ENCODE data around the gene RPRD1A.
"Not testable (repeated sequence)": the region's sequence is repeated elsewhere in the genome, so short reads cannot be mapped to it uniquely, and the experiment has no call there.

RPRD1A gene

GRCh38 chr18:36099311-36099710 lies 32.0 kb upstream of the RPRD1A start:
- no peak overlapping the region for H4K8ac ChIP-seq (ENCODE audit: low read depth, low read length)
- H3K79me1 ChIP-seq (ENCODE audit: low read length): no peaks in the 10 kb centered on the region
- no peaks in the 10 kb centered on the region for H3K79me2 ChIP-seq (ENCODE audit: control insufficient read depth, insufficient read depth, low read length)
- no peak overlapping the region for H4K5ac ChIP-seq (ENCODE audit: low read length)
- no peak for DNase-seq
- H3K56ac ChIP-seq (ENCODE audit: low read length): no peak overlapping the region
- H3K4ac ChIP-seq (ENCODE audit: low read depth, low read length): no peak overlapping the region
- no peaks in the 10 kb centered on the region for H3K27me3 ChIP-seq (ENCODE audit: insufficient read depth, low read length, poor library complexity)
- no peak overlapping the region for H2BK120ac ChIP-seq (ENCODE audit: low read depth, low read length)
- no peak overlapping the region for H3K27ac ChIP-seq (ENCODE audit: low read depth, low read length)
- H3K18ac ChIP-seq (ENCODE audit: low read length): no peak overlapping the region
- H2AK5ac ChIP-seq (ENCODE audit: low read length): no peak overlapping the region
- no peaks in the 10 kb centered on the region for H3K36me3 ChIP-seq (ENCODE audit: control insufficient read depth, insufficient read depth, low read length)
- H2BK5ac ChIP-seq (ENCODE audit: low read length): no peak overlapping the region
- H2BK15ac ChIP-seq (replicated peaks; ENCODE audit: low read depth): no peak overlapping the region
- H3K4me2 ChIP-seq (ENCODE audit: low read length): no peak overlapping the region
- no peaks in the 10 kb centered on the region for H3K4me1 ChIP-seq (ENCODE audit: control insufficient read depth, low read depth, low read length)
- H3K23ac ChIP-seq (ENCODE audit: low read length): no peak overlapping the region
- H3K4me3 ChIP-seq (ENCODE audit: low read length): no peak overlapping the region
- H3K9ac ChIP-seq (ENCODE audit: low read length): no peak overlapping the region

DNA sequence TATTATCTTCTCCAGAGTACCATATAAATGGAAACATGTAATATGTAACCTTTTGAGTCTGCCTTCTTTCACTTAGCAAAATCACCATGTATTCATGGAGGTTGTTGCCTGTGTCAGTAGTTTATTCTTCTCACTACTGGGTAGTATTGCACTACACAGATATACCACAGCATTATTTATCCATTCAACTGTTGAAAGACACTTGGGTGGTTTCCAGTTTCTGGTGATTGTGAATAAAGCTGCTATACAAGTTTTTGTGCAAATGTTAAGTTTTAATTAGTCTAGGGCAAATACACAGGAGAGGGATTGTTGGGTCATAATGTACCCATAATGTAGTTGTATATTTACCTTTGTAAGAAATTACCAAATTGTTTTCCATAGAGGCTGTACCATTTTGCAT lies 29.6 kb upstream of the RPRD1A start:
- DNase-seq: no peak
- Histone ChIP-seq H3K56ac (ENCODE audit: low read length) (no peak overlapping the region), H3K4me1 (ENCODE audit: control insufficient read depth, low read depth, low read length) (no peaks in the 10 kb centered on the region), H2BK5ac (ENCODE audit: low read length) (no peak overlapping the region), H3K23ac (ENCODE audit: low read length) (no peak overlapping the region), H3K4ac (ENCODE audit: low read depth, low read length) (no peak overlapping the region), H3K36me3 (ENCODE audit: control insufficient read depth, insufficient read depth, low read length) (no peaks in the 10 kb centered on the region), H3K27me3 (ENCODE audit: insufficient read depth, low read length, poor library complexity) (no peaks in the 10 kb centered on the region), H4K5ac (ENCODE audit: low read length) (no peak overlapping the region), H2BK15ac (replicated peaks; ENCODE audit: low read depth) (no peak overlapping the region), H3K9ac (ENCODE audit: low read length) (no peak overlapping the region), H4K8ac (ENCODE audit: low read depth, low read length) (no peak overlapping the region), H3K4me3 (ENCODE audit: low read length) (no peak overlapping the region), H3K27ac (ENCODE audit: low read depth, low read length) (no peak overlapping the region), H3K18ac (ENCODE audit: low read length) (no peak overlapping the region), H3K79me2 (ENCODE audit: control insufficient read depth, insufficient read depth, low read length) (no peaks in the 10 kb centered on the region), H2AK5ac (ENCODE audit: low read length) (no peak overlapping the region), H3K4me2 (ENCODE audit: low read length) (no peak overlapping the region), H3K79me1 (ENCODE audit: low read length) (no peaks in the 10 kb centered on the region), H2BK120ac (ENCODE audit: low read depth, low read length) (no peak overlapping the region)

DNA sequence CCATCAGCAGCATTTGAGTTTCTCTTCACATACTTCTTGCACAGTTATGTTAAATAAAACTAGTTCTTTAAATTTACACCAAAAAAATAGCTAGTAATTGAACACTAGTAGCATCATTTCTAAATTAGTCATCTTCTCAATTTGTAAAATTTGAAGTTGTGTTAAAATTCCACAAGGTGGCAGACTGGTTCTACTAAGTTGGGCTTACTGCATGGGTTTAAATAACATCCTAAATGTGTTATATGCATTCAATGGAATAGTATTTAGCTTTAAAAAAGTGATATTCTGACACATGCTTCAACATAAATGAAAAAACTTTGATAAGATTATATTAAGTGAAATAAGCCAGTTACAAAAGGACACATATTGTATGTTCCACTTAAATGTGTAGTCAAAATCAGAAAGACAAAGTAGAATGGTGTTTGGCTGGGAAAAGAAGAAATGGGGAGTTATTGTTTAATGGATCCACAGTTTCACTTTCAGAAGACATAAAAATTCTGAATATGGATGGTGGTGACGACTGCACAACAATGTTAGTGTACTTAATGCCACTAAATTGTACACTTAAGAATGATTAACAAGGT lies 28.7 kb upstream of the RPRD1A start:
- WGBS (ENCODE audit: extremely low coverage, insufficient coverage, low lambda C conversion rate): no CpG with 5 or more reads among the region's 1 CpG
- no peaks in the 10 kb centered on the region for H3K4me1 ChIP-seq (ENCODE audit: control insufficient read depth, low read depth, low read length)
- H3K36me3 ChIP-seq (ENCODE audit: control insufficient read depth, insufficient read depth, low read length): no peaks in the 10 kb centered on the region
- H3K79me1 ChIP-seq (ENCODE audit: low read length): no peaks in the 10 kb centered on the region
- H2BK120ac ChIP-seq (ENCODE audit: low read depth, low read length): no peak overlapping the region
- H3K79me2 ChIP-seq (ENCODE audit: control insufficient read depth, insufficient read depth, low read length): no peaks in the 10 kb centered on the region
- no peak overlapping the region for H3K4me3 ChIP-seq (ENCODE audit: low read length)
- H3K23ac ChIP-seq (ENCODE audit: low read length): no peak overlapping the region
- no peak overlapping the region for H3K9ac ChIP-seq (ENCODE audit: low read length)
- H3K27me3 ChIP-seq (ENCODE audit: insufficient read depth, low read length, poor library complexity): no peaks in the 10 kb centered on the region
- H4K5ac ChIP-seq (ENCODE audit: low read length): no peak overlapping the region
- no peak overlapping the region for H3K56ac ChIP-seq (ENCODE audit: low read length)
- no peak overlapping the region for H2AK5ac ChIP-seq (ENCODE audit: low read length)
- H4K8ac ChIP-seq (ENCODE audit: low read depth, low read length): no peak overlapping the region
- H3K4ac ChIP-seq (ENCODE audit: low read depth, low read length): no peak overlapping the region
- H3K27ac ChIP-seq (ENCODE audit: low read depth, low read length): no peak overlapping the region
- H2BK5ac ChIP-seq (ENCODE audit: low read length): no peak overlapping the region
- no peak overlapping the region for H3K4me2 ChIP-seq (ENCODE audit: low read length)
- peak; percentile 52 for DNase-seq
- no peak overlapping the region for H2BK15ac ChIP-seq (replicated peaks; ENCODE audit: low read depth)
- H3K18ac ChIP-seq (ENCODE audit: low read length): no peak overlapping the region

GRCh38 chr18:36094431-36094830 lies 27.1 kb upstream of the RPRD1A start:
- no peak for DNase-seq
- no peak overlapping the region for H2AK5ac ChIP-seq (ENCODE audit: low read length)
- H3K4me1 ChIP-seq (ENCODE audit: control insufficient read depth, low read depth, low read length): no peaks in the 10 kb centered on the region
- no peak overlapping the region for H2BK120ac ChIP-seq (ENCODE audit: low read depth, low read length)
- H3K18ac ChIP-seq (ENCODE audit: low read length): no peak overlapping the region
- no peak overlapping the region for H3K4me2 ChIP-seq (ENCODE audit: low read length)
- H3K23ac ChIP-seq (ENCODE audit: low read length): no peak overlapping the region
- no peak overlapping the region for H2BK5ac ChIP-seq (ENCODE audit: low read length)
- H3K9ac ChIP-seq (ENCODE audit: low read length): no peak overlapping the region
- H4K5ac ChIP-seq (ENCODE audit: low read length): no peak overlapping the region
- no peak overlapping the region for H3K4ac ChIP-seq (ENCODE audit: low read depth, low read length)
- no peak overlapping the region for H3K56ac ChIP-seq (ENCODE audit: low read length)
- no peak overlapping the region for H3K4me3 ChIP-seq (ENCODE audit: low read length)
- H3K36me3 ChIP-seq (ENCODE audit: control insufficient read depth, insufficient read depth, low read length): no peaks in the 10 kb centered on the region
- H3K27ac ChIP-seq (ENCODE audit: low read depth, low read length): no peak overlapping the region
- no peaks in the 10 kb centered on the region for H3K27me3 ChIP-seq (ENCODE audit: insufficient read depth, low read length, poor library complexity)
- no peak overlapping the region for H2BK15ac ChIP-seq (replicated peaks; ENCODE audit: low read depth)
- H3K79me2 ChIP-seq (ENCODE audit: control insufficient read depth, insufficient read depth, low read length): no peaks in the 10 kb centered on the region
- no peak overlapping the region for H4K8ac ChIP-seq (ENCODE audit: low read depth, low read length)
- H3K79me1 ChIP-seq (ENCODE audit: low read length): no peaks in the 10 kb centered on the region
- WGBS (ENCODE audit: extremely low coverage, insufficient coverage, low lambda C conversion rate): no CpG with 5 or more reads among the region's 3 CpGs

- H3K79me1 ChIP-seq (ENCODE audit: low read length); H3K9ac ChIP-seq (ENCODE audit: low read length); H4K5ac ChIP-seq (ENCODE audit: low read length); H3K4me3 ChIP-seq (ENCODE audit: low read length); H3K56ac ChIP-seq (ENCODE audit: low read length); H2BK15ac ChIP-seq (replicated peaks; ENCODE audit: low read depth); H2AK5ac ChIP-seq (ENCODE audit: low read length); H3K23ac ChIP-seq (ENCODE audit: low read length); H3K4me1 ChIP-seq (ENCODE audit: control insufficient read depth, low read depth, low read length); H3K79me2 ChIP-seq (ENCODE audit: control insufficient read depth, insufficient read depth, low read length); H3K18ac ChIP-seq (ENCODE audit: low read length); H2BK120ac ChIP-seq (ENCODE audit: low read depth, low read length); H3K4me2 ChIP-seq (ENCODE audit: low read length); H2BK5ac ChIP-seq (ENCODE audit: low read length); DNase-seq; H3K27ac ChIP-seq (ENCODE audit: low read depth, low read length); H3K4ac ChIP-seq (ENCODE audit: low read depth, low read length); H3K36me3 ChIP-seq (ENCODE audit: control insufficient read depth, insufficient read depth, low read length); H3K27me3 ChIP-seq (ENCODE audit: insufficient read depth, low read length, poor library complexity); H4K8ac ChIP-seq (ENCODE audit: low read depth, low read length): not testable (repeated sequence)
- WGBS (ENCODE audit: extremely low coverage, insufficient coverage, low lambda C conversion rate): no CpG with 5 or more reads among the region's 5 CpGs
These were observed 24.8 kb upstream of the RPRD1A start for GRCh38 chr18:36092116-36092515.

DNA sequence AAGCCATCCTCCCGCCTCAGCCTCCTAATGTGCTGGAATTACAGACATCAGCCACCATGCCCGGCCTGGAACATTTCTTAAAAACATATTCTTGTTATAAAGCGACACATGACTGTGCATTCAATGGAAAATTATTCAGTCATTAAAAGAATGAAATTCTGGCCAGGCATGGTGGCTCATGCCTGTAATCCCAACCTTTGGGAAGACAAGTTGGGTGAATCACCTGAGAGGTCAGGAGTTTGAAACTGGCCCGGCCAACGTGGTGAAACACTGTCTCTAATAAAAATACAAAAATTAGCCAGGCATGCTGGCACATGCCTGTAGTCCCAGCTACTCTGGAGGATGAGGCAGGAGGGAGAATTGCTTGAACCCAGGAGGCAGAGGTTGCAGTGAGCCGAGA lies 21.6 kb upstream of the RPRD1A start:
- no peak overlapping the region for H2BK15ac ChIP-seq (replicated peaks; ENCODE audit: low read depth)
- H3K36me3 ChIP-seq (ENCODE audit: control insufficient read depth, insufficient read depth, low read length): no peaks in the 10 kb centered on the region
- H2AK5ac ChIP-seq (ENCODE audit: low read length): no peak overlapping the region
- H3K4me1 ChIP-seq (ENCODE audit: control insufficient read depth, low read depth, low read length): no peaks in the 10 kb centered on the region
- H4K8ac ChIP-seq (ENCODE audit: low read depth, low read length): no peak overlapping the region
- no peaks in the 10 kb centered on the region for H3K27me3 ChIP-seq (ENCODE audit: insufficient read depth, low read length, poor library complexity)
- no peak overlapping the region for H3K4me2 ChIP-seq (ENCODE audit: low read length)
- WGBS (ENCODE audit: extremely low coverage, insufficient coverage, low lambda C conversion rate): no CpG with 5 or more reads among the region's 6 CpGs
- no peak overlapping the region for H3K56ac ChIP-seq (ENCODE audit: low read length)
- no peak overlapping the region for H3K27ac ChIP-seq (ENCODE audit: low read depth, low read length)
- H4K5ac ChIP-seq (ENCODE audit: low read length): no peak overlapping the region
- no peaks in the 10 kb centered on the region for H3K79me2 ChIP-seq (ENCODE audit: control insufficient read depth, insufficient read depth, low read length)
- H3K79me1 ChIP-seq (ENCODE audit: low read length): no peaks in the 10 kb centered on the region
- H3K4me3 ChIP-seq (ENCODE audit: low read length): no peak overlapping the region
- H2BK5ac ChIP-seq (ENCODE audit: low read length): no peak overlapping the region
- H3K9ac ChIP-seq (ENCODE audit: low read length): no peak overlapping the region
- H3K18ac ChIP-seq (ENCODE audit: low read length): no peak overlapping the region
- no peak overlapping the region for H3K23ac ChIP-seq (ENCODE audit: low read length)
- H3K4ac ChIP-seq (ENCODE audit: low read depth, low read length): no peak overlapping the region
- H2BK120ac ChIP-seq (ENCODE audit: low read depth, low read length): no peak overlapping the region
- DNase-seq: no peak
